ENCODE measurements around the gene GATA2.

GATA2 gene

GRCh38 chr3:128492671-128493569, at the start of gene GATA2:
TSS of gene GATA2 (minus strand) at chr3:128493201. CDS start at chr3:128487031, 6,170 bp downstream.
- no peaks in the 10 kb centered on the region for H3K9me3 Mint-ChIP-seq
- ATAC-seq: peak; percentile 42
- DNase-seq: peak; percentile 46 to 47
- H3K4me3 Mint-ChIP-seq: peak within 1 kb of the TSS; percentile 51 to 66
- peaks cover 49% of the 10 kb centered on the region for H3K4me1 Mint-ChIP-seq
- no peak within 1 kb of the TSS for H3K27ac Mint-ChIP-seq
- peaks cover 93% of the 10 kb centered on the region for H3K27me3 Mint-ChIP-seq

DNA sequence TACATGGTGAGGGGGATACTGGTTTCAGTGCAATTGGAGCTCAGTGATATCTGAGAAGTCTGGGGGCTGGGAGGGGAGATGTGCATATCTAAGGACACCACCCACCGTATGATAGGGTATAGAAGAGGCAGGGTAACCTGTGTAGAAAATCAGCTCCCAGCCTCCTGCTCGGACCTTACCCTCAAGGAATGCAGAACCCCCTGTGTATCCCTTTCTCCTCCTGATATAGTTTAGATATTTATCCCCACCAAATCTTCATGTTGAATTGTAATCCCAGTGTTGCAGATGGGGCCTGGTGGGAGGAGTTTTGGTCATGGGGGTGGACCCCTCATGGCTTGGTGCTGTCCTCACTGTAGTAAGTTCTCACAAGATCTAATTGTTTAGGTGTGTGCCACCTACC, 48.2 kb upstream of the GATA2 start:
- H3K27me3 Mint-ChIP-seq: peaks cover 39% of the 10 kb centered on the region
- peaks cover 11 to 16% of the 10 kb centered on the region in 2 donors for H3K9me3 Mint-ChIP-seq
- no peak for ATAC-seq
- H3K4me3 Mint-ChIP-seq: no peak overlapping the region
- no peak overlapping the region for H3K27ac Mint-ChIP-seq
- no peaks in the 10 kb centered on the region for H3K4me1 Mint-ChIP-seq
- DNase-seq: no peak

DNA sequence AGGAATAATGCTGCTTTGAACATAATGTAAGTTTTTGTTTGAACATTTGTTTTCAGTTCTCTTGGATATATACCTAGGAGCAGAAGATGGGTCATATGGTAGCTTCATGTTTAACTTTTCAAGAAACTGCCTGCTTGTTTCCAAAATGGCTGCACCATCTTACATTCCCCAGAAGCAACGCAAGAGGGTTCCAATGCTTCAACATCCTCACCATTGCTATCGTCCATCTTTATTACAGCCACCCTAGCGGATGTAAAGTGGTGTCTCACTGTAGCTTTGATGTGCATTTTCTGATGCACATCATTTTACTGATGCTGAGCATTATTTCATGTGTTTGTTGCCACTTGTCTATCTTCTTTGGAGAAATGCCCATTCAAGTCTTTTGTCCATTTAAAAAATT, 46.4 kb upstream of the GATA2 start:
- no peak for DNase-seq
- no peak overlapping the region for H3K4me3 Mint-ChIP-seq
- no peaks in the 10 kb centered on the region for H3K4me1 Mint-ChIP-seq
- peaks cover 58% of the 10 kb centered on the region for H3K27me3 Mint-ChIP-seq
- no peak overlapping the region for H3K27ac Mint-ChIP-seq
- H3K9me3 Mint-ChIP-seq: peaks cover 11 to 16% of the 10 kb centered on the region in 2 donors
- ATAC-seq: no peak

- ATAC-seq (no peak), DNase-seq (no peak)
- H3K4me1 Mint-ChIP-seq: no peaks in the 10 kb centered on the region
- H3K9me3 Mint-ChIP-seq: peaks cover 0 to under 1% of the 10 kb centered on the region in 2 donors
- peaks cover 62% of the 10 kb centered on the region for H3K27me3 Mint-ChIP-seq
- no peak overlapping the region for H3K4me3 Mint-ChIP-seq
- H3K27ac Mint-ChIP-seq: no peak overlapping the region
Observed at GRCh38 chr3:128537091-128537703, 44.2 kb upstream of the GATA2 start.

DNA sequence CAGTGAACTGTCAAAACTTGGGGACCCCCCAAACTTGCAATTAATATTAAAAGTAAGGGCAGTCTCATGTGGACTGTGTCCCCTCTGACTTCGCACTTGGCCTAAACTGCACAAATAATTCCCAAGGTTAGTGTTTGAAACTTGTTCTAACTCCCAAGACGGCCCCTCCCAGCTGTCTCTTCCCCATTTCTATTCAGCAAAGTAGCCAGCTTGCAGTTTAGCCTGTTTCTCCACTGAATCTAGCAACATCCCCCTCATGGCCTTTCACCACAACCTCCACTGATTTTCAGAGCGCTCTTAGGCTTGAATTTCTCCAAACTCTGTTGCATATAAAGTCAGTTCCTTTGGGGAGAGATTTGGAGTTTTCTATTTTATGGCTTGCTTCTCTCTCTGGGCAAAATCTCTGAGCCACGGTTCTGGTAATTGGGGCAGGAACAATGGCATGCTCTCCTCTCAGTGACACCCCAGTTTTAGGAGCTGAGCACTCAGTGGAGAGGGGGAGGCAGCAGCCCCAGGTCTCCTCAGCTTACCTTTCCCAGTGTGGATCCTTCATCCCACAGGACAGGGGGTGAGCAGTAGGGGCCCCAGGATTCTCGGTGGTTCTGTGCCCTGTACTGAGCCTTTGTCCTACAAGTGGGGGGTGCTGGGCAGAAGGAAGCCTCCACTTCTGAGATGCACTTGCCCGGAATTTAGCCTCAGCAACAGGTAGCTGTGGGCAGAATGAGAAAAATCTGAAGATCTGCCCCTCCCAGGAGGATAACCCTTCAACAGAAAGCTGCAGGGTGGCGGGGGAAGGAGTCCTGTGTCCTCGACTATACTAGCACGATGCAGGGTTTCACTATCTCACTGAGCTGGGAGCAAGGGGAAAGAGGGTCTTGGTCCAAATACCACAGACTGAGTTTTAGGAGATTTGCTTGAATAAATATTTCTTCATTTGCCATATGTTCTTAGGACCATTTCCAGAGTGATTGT, 39.3 kb upstream of the GATA2 start:
- Mint-ChIP-seq H3K4me3 (no peak overlapping the region), H3K9me3 (no peaks in the 10 kb centered on the region), H3K27ac (no peak overlapping the region), H3K27me3 (peaks cover 57% of the 10 kb centered on the region), H3K4me1 (no peaks in the 10 kb centered on the region)
- DNase-seq: no peak
- ATAC-seq: no peak

- no peaks in the 10 kb centered on the region for H3K9me3 Mint-ChIP-seq
- no peak for ATAC-seq
- no peaks in the 10 kb centered on the region for H3K4me1 Mint-ChIP-seq
- peaks cover 28% of the 10 kb centered on the region for H3K27me3 Mint-ChIP-seq
- no peak overlapping the region for H3K27ac Mint-ChIP-seq
- H3K4me3 Mint-ChIP-seq: no peak overlapping the region
- DNase-seq: no peak
Observed at GRCh38 chr3:128524374-128525299, 31.6 kb upstream of the GATA2 start.

- no peaks in the 10 kb centered on the region for H3K9me3 Mint-ChIP-seq
- no peaks in the 10 kb centered on the region for H3K4me1 Mint-ChIP-seq
- DNase-seq (no peak), ATAC-seq (no peak)
- peaks cover 36% of the 10 kb centered on the region for H3K27me3 Mint-ChIP-seq
- H3K4me3 Mint-ChIP-seq: no peak overlapping the region
- H3K27ac Mint-ChIP-seq: no peak overlapping the region
Observed at GRCh38 chr3:128523591-128523990, 30.6 kb upstream of the GATA2 start.

- Mint-ChIP-seq H3K27me3 (peaks cover 34% of the 10 kb centered on the region), H3K9me3 (no peaks in the 10 kb centered on the region), H3K27ac (no peak overlapping the region), H3K4me3 (no peak overlapping the region), H3K4me1 (no peaks in the 10 kb centered on the region)
- DNase-seq (no peak), ATAC-seq (no peak)
Observed at GRCh38 chr3:128521715-128522114, 28.7 kb upstream of the GATA2 start.

GRCh38 chr3:128518587-128519490, 25.8 kb upstream of the GATA2 start:
- peaks cover 48% of the 10 kb centered on the region for H3K27me3 Mint-ChIP-seq
- no peak overlapping the region for H3K4me3 Mint-ChIP-seq
- H3K4me1 Mint-ChIP-seq: no peaks in the 10 kb centered on the region
- DNase-seq: no peak
- ATAC-seq: no peak
- no peak overlapping the region for H3K27ac Mint-ChIP-seq
- H3K9me3 Mint-ChIP-seq: peaks cover 11 to 12% of the 10 kb centered on the region in 2 donors

DNA sequence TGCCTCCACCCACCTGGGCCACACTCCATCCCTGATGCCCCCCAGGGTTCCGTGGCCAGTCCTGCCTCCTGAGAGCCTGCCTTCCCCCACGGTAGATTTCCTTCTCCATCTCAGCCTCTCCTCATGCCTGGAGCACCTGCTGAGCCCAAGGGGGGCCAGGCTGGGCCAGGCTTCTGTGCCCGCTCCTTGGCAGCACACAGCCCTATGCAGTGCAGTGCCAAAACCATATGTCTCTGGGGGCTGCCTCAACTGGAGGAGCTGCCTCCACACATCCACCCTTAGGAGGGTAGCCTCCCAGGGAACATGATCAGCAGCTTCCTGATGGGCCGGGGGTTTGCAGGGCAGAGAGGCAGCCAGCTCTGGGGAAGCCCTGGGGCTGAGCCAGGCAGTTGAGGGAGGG, 24.6 kb upstream of the GATA2 start:
- Mint-ChIP-seq H3K4me3 (no peak overlapping the region), H3K27ac (no peak overlapping the region), H3K27me3 (peaks cover 54% of the 10 kb centered on the region), H3K9me3 (peaks cover 13 to 18% of the 10 kb centered on the region in 2 donors), H3K4me1 (no peaks in the 10 kb centered on the region)
- DNase-seq: no peak
- ATAC-seq: no peak

- Mint-ChIP-seq H3K9me3 (peaks cover 13 to 18% of the 10 kb centered on the region in 2 donors), H3K27me3 (peaks cover 61% of the 10 kb centered on the region), H3K27ac (no peak overlapping the region), H3K4me3 (no peak overlapping the region), H3K4me1 (no peaks in the 10 kb centered on the region)
- DNase-seq (no peak), ATAC-seq (no peak)
Observed at GRCh38 chr3:128515967-128516366, 23.0 kb upstream of the GATA2 start.

- Mint-ChIP-seq H3K27me3 (peaks cover 49% of the 10 kb centered on the region), H3K27ac (no peak overlapping the region), H3K9me3 (peaks cover 3 to 6% of the 10 kb centered on the region in 2 donors), H3K4me3 (no peak overlapping the region), H3K4me1 (no peaks in the 10 kb centered on the region)
- ATAC-seq (no peak), DNase-seq (no peak)
Observed at GRCh38 chr3:128508852-128509251, 15.9 kb upstream of the GATA2 start.

DNA sequence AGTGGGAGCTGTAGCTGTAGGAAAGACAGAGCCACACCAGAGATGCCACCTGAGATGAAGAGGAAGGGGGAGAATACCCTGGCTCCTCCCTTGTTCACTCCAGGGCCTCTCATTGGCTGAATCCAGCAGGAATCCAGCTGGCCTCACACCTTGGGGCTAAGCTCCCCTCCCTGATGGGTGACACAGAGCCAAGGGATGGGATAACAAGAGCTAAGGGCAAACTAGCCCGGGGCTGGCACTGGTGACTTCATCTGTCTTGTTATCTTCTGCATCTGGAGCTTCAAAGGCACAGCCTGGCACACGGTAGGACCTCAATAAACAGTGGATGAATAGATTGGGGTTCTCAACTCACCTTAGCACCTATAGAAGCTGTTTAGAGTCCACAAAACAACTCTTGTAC, 13.8 kb upstream of the GATA2 start:
- Mint-ChIP-seq H3K27me3 (peaks cover 50% of the 10 kb centered on the region), H3K9me3 (no peaks in the 10 kb centered on the region), H3K4me1 (no peaks in the 10 kb centered on the region), H3K27ac (no peak overlapping the region), H3K4me3 (no peak overlapping the region)
- DNase-seq (no peak), ATAC-seq (no peak)

- no peaks in the 10 kb centered on the region for H3K9me3 Mint-ChIP-seq
- H3K4me3 Mint-ChIP-seq: no peak overlapping the region
- H3K27me3 Mint-ChIP-seq: peaks cover 44% of the 10 kb centered on the region
- no peak for DNase-seq
- no peak for ATAC-seq
- H3K27ac Mint-ChIP-seq: no peak overlapping the region
- no peaks in the 10 kb centered on the region for H3K4me1 Mint-ChIP-seq
Observed at GRCh38 chr3:128505771-128506170, 12.8 kb upstream of the GATA2 start.

Measured in stimulated activated naive CD8-positive, alpha-beta T cell treated with anti-CD3 and anti-CD28 coated beads, Interleukin-15, amount 100 ng/mL, for 72 hours (primary cell).